ENCODE data around the gene VWCE. TPM values are rescaled to one million over a fixed set of nuclear protein-coding genes. Genes with fewer than 3 reads are reported as not detected.

VWCE gene
- total RNA-seq, 1 donor from 2014 or later: 3.4 TPM

DNA sequence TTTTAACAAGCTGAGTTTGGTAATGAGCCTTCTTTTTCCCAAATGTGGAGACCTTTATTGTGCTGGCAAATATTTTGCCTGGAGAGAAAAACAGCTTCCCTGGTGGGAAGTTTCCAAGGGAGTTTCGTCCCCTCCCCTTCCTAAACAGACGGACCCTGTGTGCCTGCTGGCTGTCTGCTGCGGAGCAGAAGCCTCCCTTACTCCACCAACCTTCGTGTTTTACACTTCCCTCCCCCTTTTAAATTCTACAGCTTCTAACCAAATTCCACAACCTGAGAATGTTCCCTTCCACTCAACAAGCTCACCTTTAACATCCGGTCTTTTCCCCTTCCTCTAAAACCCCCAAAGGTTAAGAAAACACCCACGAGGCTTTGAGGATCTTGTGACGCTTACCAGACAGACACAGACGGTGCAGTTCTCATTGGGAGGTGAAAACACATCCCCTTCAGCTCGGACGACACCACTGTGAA lies 17.1 kb downstream of the VWCE start:
- no peak for DNase-seq (ENCODE audit: extremely low spot score in 2 of 2)
- peaks cover 7% of the 10 kb centered on the region for H3K4me1 ChIP-seq
- H3K27ac ChIP-seq: no peak overlapping the region
- no peaks in the 10 kb centered on the region for H3K27me3 ChIP-seq
- intact Hi-C loops (cut with DNase I): no loop called here
- H3K9me3 ChIP-seq: no peaks in the 10 kb centered on the region
- H3K36me3 ChIP-seq: no peaks in the 10 kb centered on the region
- TF ChIP-seq POLR2A (IDR thresholded peaks at IDR 0.05) (no peak), POLR2AphosphoS5 (IDR thresholded peaks at IDR 0.05; ENCODE audit: insufficient read depth in 1 of 2, low read depth in 1 of 2) (no peak)
- no peak overlapping the region for H3K4me3 ChIP-seq

DNA sequence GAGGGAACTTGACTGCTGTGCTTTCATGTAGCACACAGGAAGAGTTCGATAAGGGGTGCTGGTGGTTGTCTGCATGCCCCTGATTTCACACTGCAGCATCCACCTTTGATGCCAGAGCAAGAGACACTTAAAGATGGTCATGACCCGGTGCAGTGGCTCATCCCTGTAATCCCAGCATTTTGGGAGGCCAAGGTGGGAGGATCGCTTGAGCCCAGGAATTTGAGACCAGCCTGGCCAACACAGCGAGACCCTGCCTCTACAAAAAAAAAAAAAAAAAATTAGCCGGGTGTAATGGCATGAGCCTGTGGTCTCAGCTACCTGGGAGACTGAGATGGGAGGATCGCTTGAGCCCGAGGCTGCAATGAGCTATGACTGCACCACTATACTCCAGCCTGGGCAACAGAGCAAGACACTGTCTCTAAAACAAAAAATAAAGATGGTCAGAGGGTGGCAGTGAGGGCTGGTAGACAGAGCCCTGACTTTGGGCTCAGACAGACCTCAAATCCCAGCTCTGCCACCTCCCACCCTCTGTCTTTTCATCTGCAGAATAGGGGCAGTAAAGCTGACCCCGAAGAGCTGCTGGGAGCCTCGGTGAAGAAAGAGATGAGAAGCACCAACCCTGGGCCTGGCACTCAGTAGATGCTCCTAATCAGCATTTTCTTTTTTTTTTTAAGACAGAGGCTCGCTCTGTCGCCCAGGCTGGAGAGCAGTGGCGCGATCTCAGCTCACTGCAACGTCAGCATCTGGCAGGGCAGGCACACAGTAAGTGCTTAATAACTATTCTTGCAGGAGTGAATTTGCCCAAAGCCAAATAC lies 17.7 kb downstream of the VWCE start:
- intact Hi-C loops (cut with DNase I): no loop called here
- H3K36me3 ChIP-seq: no peaks in the 10 kb centered on the region
- peaks cover 7% of the 10 kb centered on the region for H3K4me1 ChIP-seq
- DNase-seq (ENCODE audit: extremely low spot score in 2 of 2): no peak
- no peak overlapping the region for H3K4me3 ChIP-seq
- H3K27ac ChIP-seq: no peak overlapping the region
- TF ChIP-seq POLR2AphosphoS5 (IDR thresholded peaks at IDR 0.05; ENCODE audit: insufficient read depth in 1 of 2, low read depth in 1 of 2): no peak
- TF ChIP-seq, protein P1, sequence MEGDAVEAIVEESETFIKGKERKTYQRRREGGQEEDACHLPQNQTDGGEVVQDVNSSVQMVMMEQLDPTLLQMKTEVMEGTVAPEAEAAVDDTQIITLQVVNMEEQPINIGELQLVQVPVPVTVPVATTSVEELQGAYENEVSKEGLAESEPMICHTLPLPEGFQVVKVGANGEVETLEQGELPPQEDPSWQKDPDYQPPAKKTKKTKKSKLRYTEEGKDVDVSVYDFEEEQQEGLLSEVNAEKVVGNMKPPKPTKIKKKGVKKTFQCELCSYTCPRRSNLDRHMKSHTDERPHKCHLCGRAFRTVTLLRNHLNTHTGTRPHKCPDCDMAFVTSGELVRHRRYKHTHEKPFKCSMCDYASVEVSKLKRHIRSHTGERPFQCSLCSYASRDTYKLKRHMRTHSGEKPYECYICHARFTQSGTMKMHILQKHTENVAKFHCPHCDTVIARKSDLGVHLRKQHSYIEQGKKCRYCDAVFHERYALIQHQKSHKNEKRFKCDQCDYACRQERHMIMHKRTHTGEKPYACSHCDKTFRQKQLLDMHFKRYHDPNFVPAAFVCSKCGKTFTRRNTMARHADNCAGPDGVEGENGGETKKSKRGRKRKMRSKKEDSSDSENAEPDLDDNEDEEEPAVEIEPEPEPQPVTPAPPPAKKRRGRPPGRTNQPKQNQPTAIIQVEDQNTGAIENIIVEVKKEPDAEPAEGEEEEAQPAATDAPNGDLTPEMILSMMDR (IDR thresholded peaks at IDR 0.05): no peak
- TF ChIP-seq POLR2A (IDR thresholded peaks at IDR 0.05): no peak
- H3K9me3 ChIP-seq: no peaks in the 10 kb centered on the region
- H3K27me3 ChIP-seq: no peaks in the 10 kb centered on the region

DNA sequence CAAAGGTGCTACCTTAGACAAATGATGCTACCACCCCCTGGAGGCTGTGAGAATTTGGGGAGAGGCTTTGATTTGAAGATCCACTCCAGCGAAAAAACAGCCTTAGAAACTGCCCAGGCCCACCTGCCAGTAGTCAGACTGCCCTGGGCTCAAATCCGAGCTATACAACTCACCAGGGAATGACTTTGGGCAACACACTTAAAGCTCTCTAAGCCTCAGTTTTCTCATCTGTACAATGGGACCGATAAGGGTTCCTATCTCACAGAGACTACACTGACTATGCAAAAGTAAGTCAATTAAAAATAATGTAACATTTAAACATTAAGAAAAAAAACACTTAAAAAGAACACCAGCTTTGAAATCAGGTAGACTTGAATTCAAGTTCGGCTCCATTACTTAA lies 19.9 kb downstream of the VWCE start:
- Histone ChIP-seq H3K27ac (no peak overlapping the region), H3K36me3 (no peaks in the 10 kb centered on the region), H3K4me3 (no peak overlapping the region), H3K27me3 (no peaks in the 10 kb centered on the region), H3K9me3 (no peaks in the 10 kb centered on the region), H3K4me1 (peaks cover 7% of the 10 kb centered on the region)
- DNase-seq (ENCODE audit: extremely low spot score in 2 of 2): no peak
- no peak for TF ChIP-seq POLR2A (IDR thresholded peaks at IDR 0.05)
- TF ChIP-seq, protein P1 (IDR thresholded peaks at IDR 0.05): no peak
- no peak for TF ChIP-seq POLR2AphosphoS5 (IDR thresholded peaks at IDR 0.05; ENCODE audit: insufficient read depth in 1 of 2, low read depth in 1 of 2)
- intact Hi-C loops (cut with DNase I): no loop called here

DNA sequence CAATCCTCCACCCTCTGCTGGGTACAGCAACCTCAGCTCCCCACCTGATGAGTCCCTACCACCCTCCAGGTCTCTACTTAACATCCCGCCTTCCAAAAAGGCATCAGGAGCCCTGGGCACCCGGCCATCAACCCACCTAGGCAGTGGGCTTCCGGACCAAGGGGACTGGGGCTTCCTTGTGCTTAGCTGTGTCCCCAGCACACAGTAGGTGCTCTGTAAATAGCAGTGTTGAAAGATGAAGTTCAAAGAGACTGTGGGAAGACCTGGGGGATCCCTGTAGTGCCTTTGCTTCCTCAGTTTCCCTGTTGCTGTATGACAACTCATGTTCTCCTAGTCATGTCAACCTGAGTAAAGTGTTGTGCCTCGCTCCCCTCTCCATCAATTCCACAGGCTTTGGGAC lies 21.0 kb downstream of the VWCE start:
- H3K27ac ChIP-seq: no peak overlapping the region
- no peak for DNase-seq (ENCODE audit: extremely low spot score in 2 of 2)
- H3K4me3 ChIP-seq: no peak overlapping the region
- H3K9me3 ChIP-seq: no peaks in the 10 kb centered on the region
- H3K36me3 ChIP-seq: no peaks in the 10 kb centered on the region
- no peak for TF ChIP-seq POLR2AphosphoS5 (IDR thresholded peaks at IDR 0.05; ENCODE audit: insufficient read depth in 1 of 2, low read depth in 1 of 2)
- no peak for TF ChIP-seq POLR2A (IDR thresholded peaks at IDR 0.05)
- peaks cover 7% of the 10 kb centered on the region for H3K4me1 ChIP-seq
- no peaks in the 10 kb centered on the region for H3K27me3 ChIP-seq
- intact Hi-C loops (cut with DNase I): no loop called here

DNA sequence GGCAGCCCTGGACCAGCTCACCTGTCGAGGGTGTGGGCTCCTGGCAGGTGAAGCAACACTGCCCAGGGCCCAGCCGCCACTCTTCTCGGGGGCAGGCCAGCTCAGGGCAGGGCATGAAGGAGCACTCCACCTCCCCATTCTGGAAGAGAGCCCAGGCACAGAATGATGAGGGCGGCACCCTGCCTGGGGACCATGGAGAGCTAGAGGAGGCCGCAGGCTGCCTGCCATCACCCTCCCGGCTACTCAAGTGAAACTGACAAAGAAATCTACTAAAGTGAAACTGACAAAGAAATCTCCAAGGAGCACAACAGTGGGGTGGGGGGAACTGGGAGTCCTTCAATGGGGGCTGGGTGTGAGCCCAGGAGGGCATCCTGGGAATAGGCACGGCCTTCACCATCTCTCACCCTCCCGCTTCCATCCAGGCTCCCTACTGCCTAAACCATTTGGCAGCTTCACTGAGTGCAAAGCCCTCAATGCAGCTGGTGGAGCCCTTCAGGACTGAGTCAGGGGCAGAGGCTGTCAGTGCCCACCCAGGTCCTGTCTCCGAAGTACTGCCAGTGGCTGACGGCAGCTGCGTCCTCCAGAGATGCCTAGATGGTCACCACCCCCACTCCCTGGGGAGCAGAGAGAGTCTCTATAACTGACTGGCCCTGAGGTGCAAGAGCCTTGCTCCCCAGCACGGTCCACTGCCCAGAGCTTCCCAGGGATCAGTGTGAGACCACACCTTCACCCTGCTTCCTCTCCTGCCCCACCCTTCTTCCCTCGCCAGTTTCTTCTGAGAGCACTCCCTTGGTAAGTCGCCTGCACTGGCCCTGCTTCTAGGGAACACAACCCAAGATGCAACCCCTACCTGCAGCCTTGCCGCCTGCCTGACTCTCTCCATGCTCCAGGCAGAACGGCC lies 21.7 kb downstream of the VWCE start:
- no peaks in the 10 kb centered on the region for H3K36me3 ChIP-seq
- DNase-seq (ENCODE audit: extremely low spot score in 2 of 2): no peak
- H3K27me3 ChIP-seq: no peaks in the 10 kb centered on the region
- H3K4me1 ChIP-seq: peaks cover 7% of the 10 kb centered on the region
- no peak overlapping the region for H3K4me3 ChIP-seq
- intact Hi-C loops (cut with DNase I): no loop called here
- H3K27ac ChIP-seq: no peak overlapping the region
- TF ChIP-seq, protein P1 (IDR thresholded peaks at IDR 0.05): no peak
- TF ChIP-seq POLR2A (IDR thresholded peaks at IDR 0.05): no peak
- no peak for TF ChIP-seq POLR2AphosphoS5 (IDR thresholded peaks at IDR 0.05; ENCODE audit: insufficient read depth in 1 of 2, low read depth in 1 of 2)
- H3K9me3 ChIP-seq: no peaks in the 10 kb centered on the region

Measured in vagina (tissue), 2 donors.